ENCODE results near the gene PARP12. TPM values are rescaled to one million over a fixed set of nuclear protein-coding genes. Genes with fewer than 3 reads are reported as not detected.

PARP12 gene
- total RNA-seq, 1 donor from 2014 or later, result 3.4 TPM

- no peak for TF ChIP-seq CTCF (IDR thresholded peaks at IDR 0.05; ENCODE audit: unreplicated experiment)
- DNase-seq (ENCODE audit: low spot score, unreplicated experiment), result no peak
- H3K4me1 Mint-ChIP-seq (ENCODE audit: low read depth), result no peaks in the 10 kb centered on the region
- no peaks in the 10 kb centered on the region for H3K36me3 Mint-ChIP-seq (ENCODE audit: insufficient read depth)
- no peak overlapping the region for H3K4me3 Mint-ChIP-seq (ENCODE audit: low read depth)
- H3K27me3 Mint-ChIP-seq, result peaks cover 25% of the 10 kb centered on the region
- H3K9me3 Mint-ChIP-seq (ENCODE audit: low read depth), result no peaks in the 10 kb centered on the region
- no peak overlapping the region for H3K27ac Mint-ChIP-seq
Observed at GRCh38 chr7:140021603-140022002, 41.1 kb downstream of the PARP12 start.

- no peaks in the 10 kb centered on the region for H3K36me3 Mint-ChIP-seq (ENCODE audit: insufficient read depth)
- H3K27me3 Mint-ChIP-seq, result peaks cover 29% of the 10 kb centered on the region
- no peaks in the 10 kb centered on the region for H3K9me3 Mint-ChIP-seq (ENCODE audit: low read depth)
- no peak for TF ChIP-seq CTCF (IDR thresholded peaks at IDR 0.05; ENCODE audit: unreplicated experiment)
- H3K4me1 Mint-ChIP-seq (ENCODE audit: low read depth), result no peaks in the 10 kb centered on the region
- no peak overlapping the region for H3K27ac Mint-ChIP-seq
- DNase-seq (ENCODE audit: low spot score, unreplicated experiment), result no peak
- H3K4me3 Mint-ChIP-seq (ENCODE audit: low read depth), result no peak overlapping the region
Observed at GRCh38 chr7:140019606-140020005, 43.1 kb downstream of the PARP12 start.

GRCh38 chr7:140019172-140019571 is 43.6 kb downstream of the PARP12 start:
- Mint-ChIP-seq H3K4me1 (ENCODE audit: low read depth) (no peaks in the 10 kb centered on the region), H3K27ac (no peak overlapping the region), H3K36me3 (ENCODE audit: insufficient read depth) (no peaks in the 10 kb centered on the region), H3K9me3 (ENCODE audit: low read depth) (no peaks in the 10 kb centered on the region), H3K27me3 (peaks cover 28% of the 10 kb centered on the region), H3K4me3 (ENCODE audit: low read depth) (no peak overlapping the region)
- DNase-seq (ENCODE audit: low spot score, unreplicated experiment), result no peak
- TF ChIP-seq CTCF (IDR thresholded peaks at IDR 0.05; ENCODE audit: unreplicated experiment), result no peak

- TF ChIP-seq CTCF (IDR thresholded peaks at IDR 0.05; ENCODE audit: unreplicated experiment), result no peak
- Mint-ChIP-seq H3K4me3 (ENCODE audit: low read depth) (no peak overlapping the region), H3K27ac (no peak overlapping the region), H3K9me3 (ENCODE audit: low read depth) (no peaks in the 10 kb centered on the region), H3K4me1 (ENCODE audit: low read depth) (no peaks in the 10 kb centered on the region), H3K27me3 (peaks cover 33% of the 10 kb centered on the region), H3K36me3 (ENCODE audit: insufficient read depth) (no peaks in the 10 kb centered on the region)
- no peak for DNase-seq (ENCODE audit: low spot score, unreplicated experiment)
Observed at GRCh38 chr7:140018125-140019043, 44.4 kb downstream of the PARP12 start.

GRCh38 chr7:140017543-140017942 is 45.2 kb downstream of the PARP12 start:
- Mint-ChIP-seq H3K4me1 (ENCODE audit: low read depth) (peaks cover 4% of the 10 kb centered on the region), H3K27ac (no peak overlapping the region), H3K27me3 (peaks cover 41% of the 10 kb centered on the region), H3K36me3 (ENCODE audit: insufficient read depth) (no peaks in the 10 kb centered on the region), H3K4me3 (ENCODE audit: low read depth) (no peak overlapping the region), H3K9me3 (ENCODE audit: low read depth) (no peaks in the 10 kb centered on the region)
- no peak for DNase-seq (ENCODE audit: low spot score, unreplicated experiment)
- no peak for TF ChIP-seq CTCF (IDR thresholded peaks at IDR 0.05; ENCODE audit: unreplicated experiment)
